GM19240 (cell line): Measurements from ENCODE around the gene SLC2A4RG.
"Not testable (repeated sequence)": the region's sequence is repeated elsewhere in the genome, so short reads cannot be mapped to it uniquely, and the experiment has no call there.

Experiments used
- DNase-seq: peaks from one replicate; pipeline ENCODE4 v3.0.0; 2011; ENCODE audit warnings: low spot score; ENCODE audit not compliant: insufficient read length

Gene SLC2A4RG

GRCh38 chr20:63775096-63775978 is 35.8 kb downstream of the SLC2A4RG start:
- no peak for DNase-seq

DNA sequence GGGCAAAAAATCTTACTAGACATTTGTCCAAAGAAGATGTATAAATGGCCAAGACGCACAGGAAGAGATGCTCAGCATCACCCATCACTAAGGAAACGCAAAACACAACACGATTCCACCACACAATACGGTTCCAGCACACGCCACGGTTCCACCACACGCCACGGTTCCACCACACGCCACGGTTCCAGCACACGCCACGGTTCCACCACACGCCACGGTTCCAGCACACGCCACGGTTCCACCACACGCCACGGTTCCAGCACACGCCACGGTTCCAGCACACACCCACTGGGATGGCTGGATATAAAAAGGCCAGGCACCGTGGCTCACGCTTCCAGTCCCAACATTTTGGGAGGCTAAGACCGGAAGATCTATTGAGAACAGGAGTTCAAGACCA is 37.3 kb downstream of the SLC2A4RG start:
- not testable (repeated sequence) for DNase-seq

GRCh38 chr20:63777614-63778013 is 38.0 kb downstream of the SLC2A4RG start:
- DNase-seq, result no peak

- no peak for DNase-seq
These were observed 38.6 kb downstream of the SLC2A4RG start for GRCh38 chr20:63778034-63778752.

DNA sequence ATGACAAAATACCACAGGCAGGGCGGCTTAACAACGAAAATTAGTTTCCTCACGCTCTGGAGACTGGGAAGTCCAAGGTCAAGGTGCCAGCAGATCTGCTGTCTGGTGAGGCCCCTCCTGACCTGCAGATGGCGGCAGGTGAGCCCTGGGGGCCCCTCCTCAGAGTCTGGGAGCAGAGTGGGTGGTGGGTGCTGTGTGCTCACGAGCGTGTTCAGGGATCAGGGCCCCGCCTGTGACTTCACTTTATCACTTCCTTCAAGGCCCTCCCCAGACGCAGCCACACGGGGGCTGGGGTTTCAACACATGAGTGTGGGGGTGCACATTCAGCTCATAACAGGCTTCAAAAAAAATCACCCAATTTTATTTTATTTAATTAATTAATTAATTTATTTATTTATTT is 39.3 kb downstream of the SLC2A4RG start:
- DNase-seq, result no peak

DNA sequence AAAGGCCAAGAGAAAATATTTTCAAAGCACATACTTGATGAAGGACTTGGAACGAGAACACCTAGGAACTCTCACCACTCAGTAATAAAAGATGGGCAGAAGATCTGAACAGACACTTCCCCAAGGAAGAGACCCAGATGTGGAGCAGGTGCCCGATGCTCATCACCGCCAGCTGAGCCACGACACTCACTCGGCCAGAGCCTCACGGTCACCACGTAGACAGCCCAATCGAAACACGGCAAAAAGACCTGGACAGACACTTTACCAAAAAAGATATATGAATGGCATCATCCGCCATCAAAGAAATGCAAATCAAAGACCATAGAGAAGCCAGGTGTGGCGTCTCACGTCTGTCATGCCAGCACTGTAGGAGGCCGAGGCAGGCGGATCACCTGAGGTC is 41.6 kb downstream of the SLC2A4RG start:
- DNase-seq, result no peak

DNA sequence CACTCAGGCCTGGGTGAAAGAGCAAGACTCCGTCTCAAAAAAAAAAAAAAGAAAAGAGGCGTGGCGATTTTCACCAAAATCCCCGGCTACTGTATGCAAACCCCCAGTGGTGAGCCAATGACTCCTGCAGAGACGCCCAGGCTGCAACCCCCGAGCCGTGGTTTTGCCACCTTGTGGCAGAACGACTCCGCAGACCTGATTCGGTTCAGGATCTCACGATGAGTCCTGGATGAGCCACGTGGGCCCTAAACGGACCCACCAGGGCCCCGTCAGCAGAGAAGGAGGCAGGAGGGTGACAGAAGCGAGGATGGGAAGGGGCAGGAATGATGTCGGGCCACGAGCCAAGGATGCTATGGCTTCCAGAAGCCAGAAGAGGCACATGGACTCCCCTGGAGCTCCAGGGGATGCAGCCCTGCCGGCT is 42.5 kb downstream of the SLC2A4RG start:
- DNase-seq, result no peak

DNA sequence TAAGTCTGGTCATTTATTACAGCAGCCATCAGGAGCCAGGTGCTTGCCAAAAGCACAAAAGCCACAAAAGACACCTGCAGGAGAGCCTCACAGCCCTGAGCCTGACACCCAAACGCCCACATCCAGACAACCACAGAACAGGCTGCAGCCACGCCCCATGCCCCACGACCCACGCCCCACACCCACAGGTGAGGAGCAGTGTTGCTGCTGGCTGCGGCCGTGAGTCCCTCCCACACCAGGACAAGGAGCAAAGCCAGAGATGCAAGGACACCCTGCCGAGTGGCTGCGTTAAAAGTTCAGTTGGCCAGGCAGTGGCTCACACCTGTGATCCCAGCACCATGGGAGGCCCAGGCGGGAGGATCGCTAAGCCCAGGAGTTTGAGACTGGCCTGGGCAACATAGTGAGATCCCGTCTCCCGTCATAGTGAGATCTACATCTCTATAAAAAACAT is 43.0 kb downstream of the SLC2A4RG start:
- no peak for DNase-seq

DNA sequence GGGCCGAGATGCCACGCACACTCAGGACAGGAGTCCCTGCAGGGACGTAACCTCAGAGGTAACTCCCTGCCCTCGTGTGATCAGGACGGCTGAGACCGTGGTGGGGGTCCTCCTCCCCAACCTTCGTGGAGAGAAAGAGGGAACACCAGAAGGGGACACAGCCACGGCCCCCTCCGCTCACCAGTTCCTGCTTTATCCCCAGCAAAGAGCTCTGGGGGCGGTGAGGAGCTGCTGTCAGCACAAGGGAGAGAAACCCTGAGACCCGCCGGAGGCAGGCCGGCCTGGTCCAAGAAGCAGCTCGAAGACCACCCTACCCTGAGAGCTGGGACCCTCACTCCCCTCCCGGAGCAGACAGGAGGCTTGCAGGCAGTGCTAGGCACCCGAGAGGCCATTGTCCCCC is 44.4 kb downstream of the SLC2A4RG start:
- DNase-seq, result no peak

GRCh38 chr20:63785691-63786131 is 46.1 kb downstream of the SLC2A4RG start:
- no peak for DNase-seq

DNA sequence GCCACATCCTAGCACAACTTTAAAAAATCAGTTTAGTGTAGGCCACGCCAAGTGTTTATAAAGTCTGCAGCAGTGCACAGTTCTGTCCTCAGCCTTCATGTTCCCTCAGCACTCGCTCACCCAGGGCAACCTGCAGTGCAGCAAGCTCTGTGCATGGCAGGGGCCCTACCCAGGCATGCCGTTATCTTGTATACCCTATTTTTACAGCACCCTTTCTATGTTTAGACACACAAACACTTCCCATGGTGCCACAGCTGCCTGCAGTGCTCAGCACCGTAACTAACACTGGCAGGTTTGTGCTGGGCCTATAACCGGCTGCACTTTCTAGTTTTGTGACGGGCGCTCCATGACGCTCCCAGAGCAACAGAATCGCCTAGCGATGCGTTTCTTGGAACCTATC is 47.7 kb downstream of the SLC2A4RG start:
- DNase-seq, result no peak

- DNase-seq, result no peak
These were observed 48.2 kb downstream of the SLC2A4RG start for GRCh38 chr20:63787749-63788148.

- DNase-seq, result no peak
These were observed 50.4 kb downstream of the SLC2A4RG start for GRCh38 chr20:63789836-63790571.

GRCh38 chr20:63790572-63791168 is 51.1 kb downstream of the SLC2A4RG start:
- no peak for DNase-seq

DNA sequence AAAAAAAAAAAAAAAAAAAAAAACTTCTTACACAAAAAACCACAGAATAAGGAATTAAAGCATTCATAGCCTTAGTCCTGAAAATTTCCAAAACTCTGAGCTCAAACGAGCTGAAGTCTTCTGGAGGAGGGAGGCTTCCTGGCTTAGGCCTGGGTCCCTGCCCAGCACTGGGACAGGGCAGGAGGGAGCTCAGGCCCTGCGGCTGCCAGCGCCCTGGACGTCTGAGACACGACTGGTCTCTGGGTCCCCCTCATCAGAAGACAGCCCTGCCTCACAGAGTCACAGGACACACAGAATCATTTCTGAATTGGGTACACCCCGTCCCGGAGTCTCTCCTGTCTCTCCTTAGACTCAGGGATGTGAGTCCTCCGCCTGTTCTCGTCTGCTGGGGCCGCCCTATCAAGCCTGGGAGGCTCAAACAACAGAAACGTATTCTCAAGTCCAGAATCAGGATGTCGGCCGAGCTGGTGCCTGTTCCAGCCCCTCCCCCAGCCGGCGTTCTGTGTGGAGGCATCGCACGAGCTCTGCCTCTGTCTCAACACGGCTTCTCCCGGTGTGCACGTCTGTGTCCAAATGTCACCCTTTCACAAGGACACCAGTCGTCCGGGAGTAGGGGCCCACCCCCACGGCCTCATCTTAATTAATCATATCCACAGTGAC is 52.1 kb downstream of the SLC2A4RG start:
- DNase-seq, result no peak

DNA sequence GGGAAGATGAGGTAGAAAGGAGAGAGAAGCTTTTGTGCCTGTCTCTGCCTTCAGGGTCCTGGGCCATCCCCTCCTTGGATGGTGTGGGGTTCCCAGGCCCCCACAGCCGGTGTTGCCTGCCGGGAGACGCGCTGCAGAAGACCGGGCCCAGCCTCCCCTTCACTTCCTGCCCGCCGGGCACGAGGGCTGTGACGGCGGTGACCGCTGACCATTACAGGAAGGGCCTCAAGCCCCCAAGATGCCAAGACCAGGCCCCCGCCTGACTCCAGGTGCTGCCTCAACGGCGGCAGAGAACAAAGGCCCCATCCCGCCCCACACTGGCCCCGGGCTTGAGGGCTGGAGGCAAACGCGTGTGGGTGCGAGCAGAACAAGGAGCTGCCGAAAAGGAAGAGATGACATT is 53.3 kb downstream of the SLC2A4RG start:
- no peak for DNase-seq
